WTC11 (cell line): ENCODE data around the gene DHDDS.

Experiments used
- ATF3 ChIP-seq: sonication (generic); formaldehyde crosslinking; conservative IDR thresholded peaks from 2 replicates; pipeline ENCODE4 v1.8.1; 2022; ENCODE audit warnings: mild to moderate bottlenecking, missing genetic modification reagents
- CREB1 ChIP-seq: sonication (generic); formaldehyde crosslinking; IDR thresholded peaks from 2 replicates; pipeline ENCODE4 v1.8.0; 2023; ENCODE audit warnings: mild to moderate bottlenecking, missing genetic modification reagents
- CTCF ChIP-seq: fragments of 200-600 bp; IDR thresholded peaks from 2 replicates; pipeline ENCODE4 v1.8.0; 2022; ENCODE audit warnings: antibody characterized with exemption
- ETV6 ChIP-seq: sonication (generic); formaldehyde crosslinking; IDR thresholded peaks from 2 replicates; pipeline ENCODE4 v1.8.1; 2022; ENCODE audit warnings: mild to moderate bottlenecking, missing genetic modification reagents
- MAX ChIP-seq: sonication (generic); formaldehyde crosslinking; IDR thresholded peaks from 2 replicates; pipeline ENCODE4 v1.8.0; 2022; ENCODE audit warnings: mild to moderate bottlenecking, missing genetic modification reagents
- TCF7 ChIP-seq: sonication (generic); formaldehyde crosslinking; IDR thresholded peaks from 2 replicates; pipeline ENCODE4 v1.8.0; 2022; ENCODE audit warnings: mild to moderate bottlenecking, low read depth, missing genetic modification reagents, moderate library complexity
- ZNF671 ChIP-seq: fragments of 250-450 bp; sonication (Bioruptor Pico); IDR thresholded peaks from 2 replicates; pipeline ENCODE4 v1.8.0; 2021; ENCODE audit warnings: mild to moderate bottlenecking

- TF ChIP-seq ETV6 (CRISPR knock-in tag) (no peak), CTCF (peak; percentile 72), CREB1 (CRISPR knock-in tag) (no peak), ATF3 (CRISPR knock-in tag) (no peak), MAX (no peak), ZNF671 (CRISPR knock-in tag) (no peak), TCF7 (CRISPR knock-in tag) (no peak)
These were observed 40.7 kb upstream of the DHDDS start for GRCh38 chr1:26391450-26391849.
